Upper lobe of left lung (tissue), 4 donors: Measurements from ENCODE around the gene NFATC2.

Source experiments
- EP300 ChIP-seq, 4 donors: sonication (generic); formaldehyde crosslinking; IDR thresholded peaks; one replicate each; pipeline ENCODE4 v1.5.1; 2017; ENCODE audit warnings: antibody characterized with exemption in 4 of 4, control low read depth in 2 of 4
- POLR2AphosphoS5 ChIP-seq, 2 donors: sonication (generic); formaldehyde crosslinking; IDR thresholded peaks; one replicate each; pipeline ENCODE4 v1.5.1; 2017; ENCODE audit warnings: antibody characterized with exemption in 2 of 2
- TF ChIP-seq, protein P1 (sequence below), 6 experiments: fragments of 450-650 bp in 4 of 6; fragments of 200-600 bp in 2 of 6; sonication (generic) in 2 of 6; IDR thresholded peaks; one replicate each; pipeline ENCODE4 v1.5.1; 2016 to 2019; ENCODE audit warnings: antibody characterized with exemption in 6 of 6

DNA sequence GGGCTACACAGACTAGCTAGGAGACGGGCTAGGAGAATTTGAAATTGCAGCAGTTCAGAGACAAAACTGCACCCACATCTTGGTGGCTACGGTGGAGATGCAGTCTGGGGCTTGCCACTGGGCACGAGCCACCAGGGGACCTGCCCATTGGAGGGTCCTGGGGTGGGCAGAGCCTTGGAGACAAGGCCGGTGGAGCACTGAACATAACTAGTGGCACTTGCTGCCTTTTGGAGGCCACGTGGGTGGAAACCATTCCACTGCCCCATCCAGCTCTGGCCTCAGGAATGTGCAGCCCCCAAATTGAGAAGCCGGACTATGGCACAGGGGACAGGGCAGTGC is 113.4 kb downstream of the NFATC2 start:
- TF ChIP-seq EP300 (IDR thresholded peaks at IDR 0.05) (no peak), POLR2AphosphoS5 (IDR thresholded peaks at IDR 0.05) (no peak)
- TF ChIP-seq, protein P1, sequence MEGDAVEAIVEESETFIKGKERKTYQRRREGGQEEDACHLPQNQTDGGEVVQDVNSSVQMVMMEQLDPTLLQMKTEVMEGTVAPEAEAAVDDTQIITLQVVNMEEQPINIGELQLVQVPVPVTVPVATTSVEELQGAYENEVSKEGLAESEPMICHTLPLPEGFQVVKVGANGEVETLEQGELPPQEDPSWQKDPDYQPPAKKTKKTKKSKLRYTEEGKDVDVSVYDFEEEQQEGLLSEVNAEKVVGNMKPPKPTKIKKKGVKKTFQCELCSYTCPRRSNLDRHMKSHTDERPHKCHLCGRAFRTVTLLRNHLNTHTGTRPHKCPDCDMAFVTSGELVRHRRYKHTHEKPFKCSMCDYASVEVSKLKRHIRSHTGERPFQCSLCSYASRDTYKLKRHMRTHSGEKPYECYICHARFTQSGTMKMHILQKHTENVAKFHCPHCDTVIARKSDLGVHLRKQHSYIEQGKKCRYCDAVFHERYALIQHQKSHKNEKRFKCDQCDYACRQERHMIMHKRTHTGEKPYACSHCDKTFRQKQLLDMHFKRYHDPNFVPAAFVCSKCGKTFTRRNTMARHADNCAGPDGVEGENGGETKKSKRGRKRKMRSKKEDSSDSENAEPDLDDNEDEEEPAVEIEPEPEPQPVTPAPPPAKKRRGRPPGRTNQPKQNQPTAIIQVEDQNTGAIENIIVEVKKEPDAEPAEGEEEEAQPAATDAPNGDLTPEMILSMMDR (IDR thresholded peaks at IDR 0.05), result no peak
